HEK293 (cell line): ENCODE results near the gene ARHGAP26.

Experiments
- CTCF ChIA-PET: fragments of 350-600 bp; formaldehyde crosslinking; extraction: SDS; loops from one replicate; lab custom pipeline; 2021; ENCODE audit warnings: antibody characterized with exemption; lab: Yijun Ruan, JAX
- POLR2A ChIA-PET: fragments of 300-600 bp; formaldehyde crosslinking; extraction: SDS; loops from one replicate; lab custom pipeline; 2020; ENCODE audit warnings: antibody characterized with exemption, inconsistent platforms; lab: Yijun Ruan, JAX
- H3K27ac ChIP-seq: fragments of 200-500 bp; sonication (Bioruptor generic); 2 replicates; pipeline ENCODE4 v1.5.1; 2014; ENCODE audit warnings: low read depth, low read length, control low read depth, inconsistent platforms; ENCODE audit errors: extremely low read depth
- H3K36me3 ChIP-seq, 2 experiments: fragments of 200-500 bp in 1 of 2; sonication (Bioruptor generic) in 1 of 2; 1 replicate in 1 of 2; 2 replicates in 1 of 2; pipeline ENCODE4 v1.5.1; 2014 to 2017; ENCODE audit warnings: inconsistent platforms in 2 of 2, low read length in 2 of 2; ENCODE audit not compliant: control insufficient read depth in 2 of 2, insufficient read depth in 1 of 2
- H3K4me1 ChIP-seq: fragments of 200-500 bp; sonication (Bioruptor generic); 2 replicates; pipeline ENCODE4 v1.5.1; 2014; ENCODE audit warnings: mild to moderate bottlenecking, low read length, inconsistent platforms; ENCODE audit not compliant: control insufficient read depth, insufficient read depth
- H3K4me3 ChIP-seq: 2 replicates; pipeline ENCODE4 v1.5.1; 2011; ENCODE audit warnings: low read depth, mild to moderate bottlenecking, control low read depth, low read length, moderate library complexity
- H3K9me3 ChIP-seq: fragments of 200-500 bp; sonication (Bioruptor generic); 2 replicates; pipeline ENCODE4 v1.5.1; 2014; ENCODE audit warnings: low read depth, low read length, inconsistent platforms; ENCODE audit not compliant: control insufficient read depth, insufficient read depth
- KLF16 ChIP-seq: fragments of 450-650 bp; formaldehyde crosslinking; IDR thresholded peaks from 2 replicates; pipeline ENCODE4 v1.5.1; 2017; ENCODE audit warnings: missing biosample characterization, missing genetic modification characterization
- KLF8 ChIP-seq: fragments of 450-650 bp; formaldehyde crosslinking; IDR thresholded peaks from 2 replicates; pipeline ENCODE4 v1.5.1; 2016; ENCODE audit warnings: missing biosample characterization, missing genetic modification characterization
- PRDM6 ChIP-seq: fragments of 450-650 bp; formaldehyde crosslinking; IDR thresholded peaks from 2 replicates; pipeline ENCODE4 v1.5.1; 2017; ENCODE audit warnings: missing biosample characterization, missing genetic modification characterization
- ZBTB1 ChIP-seq: fragments of 450-650 bp; formaldehyde crosslinking; IDR thresholded peaks from 2 replicates; pipeline ENCODE4 v1.5.1; 2016; ENCODE audit warnings: missing biosample characterization, missing genetic modification characterization
- ZBTB44 ChIP-seq: fragments of 450-650 bp; IDR thresholded peaks from 2 replicates; pipeline ENCODE4 v1.5.1; 2018; ENCODE audit warnings: missing biosample characterization, mild to moderate bottlenecking, missing genetic modification characterization
- ZBTB48 ChIP-seq: fragments of 450-650 bp; formaldehyde crosslinking; IDR thresholded peaks from 2 replicates; pipeline ENCODE4 v1.5.1; 2016; ENCODE audit warnings: missing biosample characterization, missing genetic modification characterization
- ZNF146 ChIP-seq: fragments of 450-650 bp; formaldehyde crosslinking; IDR thresholded peaks from 2 replicates; pipeline ENCODE4 v1.5.1; 2016; ENCODE audit warnings: missing biosample characterization, missing genetic modification characterization
- ZNF211 ChIP-seq: fragments of 450-650 bp; formaldehyde crosslinking; IDR thresholded peaks from 2 replicates; pipeline ENCODE4 v1.5.1; 2016; ENCODE audit warnings: low read depth, missing biosample characterization, missing genetic modification characterization
- ZNF366 ChIP-seq: fragments of 450-650 bp; formaldehyde crosslinking; conservative IDR thresholded peaks from 2 replicates; pipeline ENCODE4 v1.5.1; 2016; ENCODE audit warnings: missing biosample characterization, missing genetic modification characterization
- ZNF416 ChIP-seq: fragments of 450-650 bp; formaldehyde crosslinking; IDR thresholded peaks from 2 replicates; pipeline ENCODE4 v1.5.1; 2016; ENCODE audit warnings: missing biosample characterization, missing genetic modification characterization
- ZNF510 ChIP-seq: fragments of 450-650 bp; formaldehyde crosslinking; IDR thresholded peaks from 2 replicates; pipeline ENCODE4 v1.5.1; 2018; ENCODE audit warnings: mild to moderate bottlenecking, missing genetic modification characterization, missing biosample characterization; ENCODE audit not compliant: insufficient replicate concordance
- ZNF529 ChIP-seq: fragments of 450-650 bp; formaldehyde crosslinking; IDR thresholded peaks from 2 replicates; pipeline ENCODE4 v1.5.1; 2017; ENCODE audit warnings: missing genetic modification characterization, missing biosample characterization; ENCODE audit not compliant: insufficient replicate concordance
- ZNF623 ChIP-seq: fragments of 450-650 bp; formaldehyde crosslinking; IDR thresholded peaks from 2 replicates; pipeline ENCODE4 v1.5.1; 2016; ENCODE audit warnings: missing biosample characterization, missing genetic modification characterization
- ZNF658 ChIP-seq: fragments of 450-650 bp; formaldehyde crosslinking; IDR thresholded peaks from 2 replicates; pipeline ENCODE4; 2016; ENCODE audit warnings: missing biosample characterization, missing genetic modification characterization
- ZNF692 ChIP-seq: fragments of 450-650 bp; formaldehyde crosslinking; IDR thresholded peaks from 2 replicates; pipeline ENCODE4 v1.5.1; 2016; ENCODE audit warnings: missing biosample characterization, missing genetic modification characterization
- ZXDB ChIP-seq: fragments of 450-650 bp; formaldehyde crosslinking; IDR thresholded peaks from 2 replicates; pipeline ENCODE4 v1.5.1; 2016; ENCODE audit warnings: missing biosample characterization, missing genetic modification characterization
- TF ChIP-seq, protein P1 (sequence below): fragments of 450-650 bp; formaldehyde crosslinking; IDR thresholded peaks from 2 replicates; pipeline ENCODE4 v1.5.1; 2017; ENCODE audit warnings: missing biosample characterization, missing genetic modification characterization
- TF ChIP-seq, protein P2 (sequence below): fragments of 450-650 bp; formaldehyde crosslinking; IDR thresholded peaks from 2 replicates; pipeline ENCODE4 v1.5.1; 2016; ENCODE audit warnings: missing biosample characterization, missing genetic modification characterization, low read depth
- TF ChIP-seq, protein P3 (sequence below): fragments of 450-650 bp; formaldehyde crosslinking; IDR thresholded peaks from 2 replicates; pipeline ENCODE4 v1.5.1; 2016; ENCODE audit warnings: missing biosample characterization, missing genetic modification characterization

Gene ARHGAP26

GRCh38 chr5:143207058-143207457 lies 436.9 kb downstream of the ARHGAP26 start (continued):
- no peak for TF ChIP-seq ZNF510 (tag by site-specific recombination)
- TF ChIP-seq, all 188 proteins: peak for 0

DNA sequence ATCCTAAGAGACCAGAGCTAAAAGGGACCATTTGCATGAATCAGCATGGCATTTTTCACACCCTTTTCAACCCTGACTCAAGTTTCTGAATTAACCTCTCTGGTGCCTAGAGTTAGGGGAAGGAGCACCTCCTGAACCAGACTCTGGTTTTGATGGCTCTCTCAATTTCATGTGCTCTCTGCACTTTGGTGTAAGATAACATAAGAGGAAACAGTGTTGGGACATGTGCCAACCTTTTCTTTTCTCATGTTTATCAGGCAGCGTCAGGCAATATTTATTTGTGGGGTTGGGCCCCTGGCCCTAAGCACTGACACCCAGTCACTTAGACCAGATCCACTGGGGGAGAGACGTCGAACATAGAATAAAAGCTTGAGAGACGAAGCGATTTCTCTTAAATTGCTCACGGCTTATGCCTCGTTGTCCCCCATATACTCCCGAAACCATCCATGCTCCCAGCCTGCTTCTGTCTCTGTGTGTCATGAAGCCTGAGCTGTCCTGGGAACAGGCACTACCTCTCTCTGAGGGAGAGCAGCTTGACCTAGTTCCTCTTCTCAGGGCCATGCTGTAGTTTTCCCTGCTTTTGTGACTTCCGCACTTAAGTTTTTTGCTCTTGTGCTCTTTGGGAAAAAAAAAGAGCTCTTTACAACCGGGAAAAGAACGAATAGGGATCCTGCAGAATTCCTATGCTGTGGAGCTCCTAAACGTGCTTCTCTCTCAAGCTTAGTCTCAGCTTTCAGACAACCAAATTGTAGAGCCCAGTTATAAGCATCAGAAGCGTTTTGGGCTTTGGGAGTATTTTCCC lies 437.6 kb downstream of the ARHGAP26 start:
- Histone ChIP-seq H3K4me3 (no peak overlapping the region), H3K36me3 (no peaks in the 10 kb centered on the region), H3K4me1 (no peaks in the 10 kb centered on the region), H3K27ac (no peak overlapping the region), H3K9me3 (no peaks in the 10 kb centered on the region)
- TF ChIP-seq, protein P1, sequence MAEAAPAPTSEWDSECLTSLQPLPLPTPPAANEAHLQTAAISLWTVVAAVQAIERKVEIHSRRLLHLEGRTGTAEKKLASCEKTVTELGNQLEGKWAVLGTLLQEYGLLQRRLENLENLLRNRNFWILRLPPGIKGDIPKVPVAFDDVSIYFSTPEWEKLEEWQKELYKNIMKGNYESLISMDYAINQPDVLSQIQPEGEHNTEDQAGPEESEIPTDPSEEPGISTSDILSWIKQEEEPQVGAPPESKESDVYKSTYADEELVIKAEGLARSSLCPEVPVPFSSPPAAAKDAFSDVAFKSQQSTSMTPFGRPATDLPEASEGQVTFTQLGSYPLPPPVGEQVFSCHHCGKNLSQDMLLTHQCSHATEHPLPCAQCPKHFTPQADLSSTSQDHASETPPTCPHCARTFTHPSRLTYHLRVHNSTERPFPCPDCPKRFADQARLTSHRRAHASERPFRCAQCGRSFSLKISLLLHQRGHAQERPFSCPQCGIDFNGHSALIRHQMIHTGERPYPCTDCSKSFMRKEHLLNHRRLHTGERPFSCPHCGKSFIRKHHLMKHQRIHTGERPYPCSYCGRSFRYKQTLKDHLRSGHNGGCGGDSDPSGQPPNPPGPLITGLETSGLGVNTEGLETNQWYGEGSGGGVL (tag by site-specific recombination), result no peak
- TF ChIP-seq ZNF146 (tag by site-specific recombination) (no peak), ZXDB (tag by site-specific recombination) (no peak), ZNF416 (no peak), ZNF211 (tag by site-specific recombination) (no peak), ZNF623 (tag by site-specific recombination) (no peak)
- TF ChIP-seq, protein P2, sequence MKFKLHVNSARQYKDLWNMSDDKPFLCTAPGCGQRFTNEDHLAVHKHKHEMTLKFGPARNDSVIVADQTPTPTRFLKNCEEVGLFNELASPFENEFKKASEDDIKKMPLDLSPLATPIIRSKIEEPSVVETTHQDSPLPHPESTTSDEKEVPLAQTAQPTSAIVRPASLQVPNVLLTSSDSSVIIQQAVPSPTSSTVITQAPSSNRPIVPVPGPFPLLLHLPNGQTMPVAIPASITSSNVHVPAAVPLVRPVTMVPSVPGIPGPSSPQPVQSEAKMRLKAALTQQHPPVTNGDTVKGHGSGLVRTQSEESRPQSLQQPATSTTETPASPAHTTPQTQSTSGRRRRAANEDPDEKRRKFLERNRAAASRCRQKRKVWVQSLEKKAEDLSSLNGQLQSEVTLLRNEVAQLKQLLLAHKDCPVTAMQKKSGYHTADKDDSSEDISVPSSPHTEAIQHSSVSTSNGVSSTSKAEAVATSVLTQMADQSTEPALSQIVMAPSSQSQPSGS (tag by site-specific recombination), result no peak
- TF ChIP-seq, protein P3, sequence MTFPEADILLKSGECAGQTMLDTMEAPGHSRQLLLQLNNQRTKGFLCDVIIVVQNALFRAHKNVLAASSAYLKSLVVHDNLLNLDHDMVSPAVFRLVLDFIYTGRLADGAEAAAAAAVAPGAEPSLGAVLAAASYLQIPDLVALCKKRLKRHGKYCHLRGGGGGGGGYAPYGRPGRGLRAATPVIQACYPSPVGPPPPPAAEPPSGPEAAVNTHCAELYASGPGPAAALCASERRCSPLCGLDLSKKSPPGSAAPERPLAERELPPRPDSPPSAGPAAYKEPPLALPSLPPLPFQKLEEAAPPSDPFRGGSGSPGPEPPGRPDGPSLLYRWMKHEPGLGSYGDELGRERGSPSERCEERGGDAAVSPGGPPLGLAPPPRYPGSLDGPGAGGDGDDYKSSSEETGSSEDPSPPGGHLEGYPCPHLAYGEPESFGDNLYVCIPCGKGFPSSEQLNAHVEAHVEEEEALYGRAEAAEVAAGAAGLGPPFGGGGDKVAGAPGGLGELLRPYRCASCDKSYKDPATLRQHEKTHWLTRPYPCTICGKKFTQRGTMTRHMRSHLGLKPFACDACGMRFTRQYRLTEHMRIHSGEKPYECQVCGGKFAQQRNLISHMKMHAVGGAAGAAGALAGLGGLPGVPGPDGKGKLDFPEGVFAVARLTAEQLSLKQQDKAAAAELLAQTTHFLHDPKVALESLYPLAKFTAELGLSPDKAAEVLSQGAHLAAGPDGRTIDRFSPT (tag by site-specific recombination), result no peak
- ChIA-PET CTCF (interaction anchor here (1.7 kb wide), 1 partner anchor 10 kb away, joined by 3 read pairs; no protein-coding TSS in a partner anchor), POLR2A (interaction anchor here (1.6 kb wide), 1 partner anchor 12 kb away, joined by 4 read pairs; no protein-coding TSS in a partner anchor)

- H3K27ac ChIP-seq, result no peak overlapping the region
- H3K4me3 ChIP-seq, result no peak overlapping the region
- no peaks in the 10 kb centered on the region for H3K4me1 ChIP-seq
- no peaks in the 10 kb centered on the region for H3K9me3 ChIP-seq
- ChIA-PET POLR2A (interaction anchor here (1.6 kb wide), 1 partner anchor 11 kb away, joined by 4 read pairs; no protein-coding TSS in a partner anchor), CTCF (interaction anchor here (1.7 kb wide), 1 partner anchor 9 kb away, joined by 3 read pairs; no protein-coding TSS in a partner anchor)
- no peaks in the 10 kb centered on the region for H3K36me3 ChIP-seq
- TF ChIP-seq KLF16 (tag by site-specific recombination) (no peak), PRDM6 (tag by site-specific recombination) (no peak), ZNF529 (tag by site-specific recombination) (no peak), ZNF658 (tag by site-specific recombination) (no peak), ZBTB48 (tag by site-specific recombination) (no peak), ZNF692 (tag by site-specific recombination) (no peak), ZBTB1 (no peak), ZNF416 (no peak), ZNF366 (no peak), ZBTB44 (tag by site-specific recombination) (no peak), KLF8 (tag by site-specific recombination) (no peak)
These were observed 438.1 kb downstream of the ARHGAP26 start for GRCh38 chr5:143208365-143208641.
